HG03378 (cell line): Measurements from ENCODE around the gene KIAA0930.

Experiments
- ATAC-seq: cut with Tn5 transposase; IDR thresholded peaks from one replicate; pipeline ENCODE4 v1.9.1; 2021; ENCODE audit warnings: mild to moderate bottlenecking, moderate library complexity; ENCODE audit not compliant: unreplicated experiment

KIAA0930 gene

GRCh38 chr22:45223304-45224117 is 17.2 kb downstream of the KIAA0930 start:
- no peak for ATAC-seq

- ATAC-seq: no peak
Observed at GRCh38 chr22:45221201-45221600, 19.5 kb downstream of the KIAA0930 start.

GRCh38 chr22:45218976-45219375 is 21.7 kb downstream of the KIAA0930 start:
- no peak for ATAC-seq

GRCh38 chr22:45217806-45218205 is 22.9 kb downstream of the KIAA0930 start:
- ATAC-seq: no peak

- ATAC-seq: no peak
Observed at GRCh38 chr22:45217345-45217744, 23.3 kb downstream of the KIAA0930 start.

GRCh38 chr22:45216133-45217003 is 24.3 kb downstream of the KIAA0930 start:
- no peak for ATAC-seq

GRCh38 chr22:45212992-45213751 is 27.5 kb downstream of the KIAA0930 start:
- ATAC-seq: no peak

GRCh38 chr22:45212306-45212709 is 28.4 kb downstream of the KIAA0930 start:
- ATAC-seq: no peak

- no peak for ATAC-seq
Observed at GRCh38 chr22:45211848-45212247, 28.8 kb downstream of the KIAA0930 start.

GRCh38 chr22:45211435-45211834 is 29.3 kb downstream of the KIAA0930 start:
- no peak for ATAC-seq

- ATAC-seq: no peak
Observed at GRCh38 chr22:45210991-45211390, 29.7 kb downstream of the KIAA0930 start.

- ATAC-seq: no peak
Observed at GRCh38 chr22:45210577-45210976, 30.1 kb downstream of the KIAA0930 start.

- ATAC-seq: no peak
Observed at GRCh38 chr22:45210174-45210573, 30.5 kb downstream of the KIAA0930 start.

- no peak for ATAC-seq
Observed at GRCh38 chr22:45208993-45209838, 31.5 kb downstream of the KIAA0930 start.

GRCh38 chr22:45208696-45208992 is 32.0 kb downstream of the KIAA0930 start:
- ATAC-seq: no peak

GRCh38 chr22:45207981-45208664 is 32.6 kb downstream of the KIAA0930 start:
- ATAC-seq: no peak

- ATAC-seq: no peak
Observed at GRCh38 chr22:45207533-45207932, 33.2 kb downstream of the KIAA0930 start.

- no peak for ATAC-seq
Observed at GRCh38 chr22:45206233-45206632, 34.5 kb downstream of the KIAA0930 start.

GRCh38 chr22:45205276-45205925 is 35.3 kb downstream of the KIAA0930 start:
- no peak for ATAC-seq
